Fibroblast of the aortic adventitia (primary cell): ENCODE measurements around the gene OAT. TPM values are rescaled to one million over a fixed set of nuclear protein-coding genes. Genes with fewer than 3 reads are reported as not detected.

Experiments
- DNase-seq: peaks from one replicate; pipeline ENCODE4 v3.0.0-alpha.2; 2010; ENCODE audit warnings: low read depth
- H3K4me3 ChIP-seq: 2 replicates; pipeline ENCODE4 v1.5.1; 2011; ENCODE audit warnings: low read depth, mild to moderate bottlenecking, control low read depth, low read length, moderate library complexity
- total RNA-seq: library from RNA; depleted of rRNA; stranded (reverse); fragments of >200 nt; gene quantifications from 2 replicates; pipeline ENCODE4 v1.2.3, GENCODE V29; 2012; ENCODE audit warnings: low replicate concordance
- TF ChIP-seq, protein P1 (sequence below): IDR thresholded peaks from 2 replicates; pipeline ENCODE4 v1.5.1; 2011; ENCODE audit warnings: mild to moderate bottlenecking, low read length, control low read depth, inconsistent platforms; ENCODE audit not compliant: insufficient read depth

Gene OAT
- total RNA-seq, 1 donor, result 154 TPM

DNA sequence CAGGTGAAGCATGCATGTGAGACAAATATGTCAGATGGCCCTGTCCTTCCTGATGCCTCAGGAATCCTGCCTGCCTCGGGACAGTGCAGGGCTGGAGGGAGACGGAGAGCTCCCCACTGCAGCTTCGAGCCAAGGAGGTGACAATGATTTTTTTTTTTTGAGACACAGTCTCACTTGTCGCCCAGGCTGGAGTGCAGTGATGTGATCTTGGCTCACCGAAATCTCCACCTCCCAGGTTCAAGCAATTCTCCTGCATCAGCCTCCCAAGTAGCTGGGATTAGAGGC, 68.8 kb downstream of the OAT start:
- no peak for DNase-seq
- H3K4me3 ChIP-seq, result no peak overlapping the region
- TF ChIP-seq, protein P1, sequence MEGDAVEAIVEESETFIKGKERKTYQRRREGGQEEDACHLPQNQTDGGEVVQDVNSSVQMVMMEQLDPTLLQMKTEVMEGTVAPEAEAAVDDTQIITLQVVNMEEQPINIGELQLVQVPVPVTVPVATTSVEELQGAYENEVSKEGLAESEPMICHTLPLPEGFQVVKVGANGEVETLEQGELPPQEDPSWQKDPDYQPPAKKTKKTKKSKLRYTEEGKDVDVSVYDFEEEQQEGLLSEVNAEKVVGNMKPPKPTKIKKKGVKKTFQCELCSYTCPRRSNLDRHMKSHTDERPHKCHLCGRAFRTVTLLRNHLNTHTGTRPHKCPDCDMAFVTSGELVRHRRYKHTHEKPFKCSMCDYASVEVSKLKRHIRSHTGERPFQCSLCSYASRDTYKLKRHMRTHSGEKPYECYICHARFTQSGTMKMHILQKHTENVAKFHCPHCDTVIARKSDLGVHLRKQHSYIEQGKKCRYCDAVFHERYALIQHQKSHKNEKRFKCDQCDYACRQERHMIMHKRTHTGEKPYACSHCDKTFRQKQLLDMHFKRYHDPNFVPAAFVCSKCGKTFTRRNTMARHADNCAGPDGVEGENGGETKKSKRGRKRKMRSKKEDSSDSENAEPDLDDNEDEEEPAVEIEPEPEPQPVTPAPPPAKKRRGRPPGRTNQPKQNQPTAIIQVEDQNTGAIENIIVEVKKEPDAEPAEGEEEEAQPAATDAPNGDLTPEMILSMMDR, result no peak

GRCh38 chr10:124349231-124349995, 69.3 kb downstream of the OAT start:
- TF ChIP-seq, protein P1, result no peak
- H3K4me3 ChIP-seq, result no peak overlapping the region
- DNase-seq, result no peak

DNA sequence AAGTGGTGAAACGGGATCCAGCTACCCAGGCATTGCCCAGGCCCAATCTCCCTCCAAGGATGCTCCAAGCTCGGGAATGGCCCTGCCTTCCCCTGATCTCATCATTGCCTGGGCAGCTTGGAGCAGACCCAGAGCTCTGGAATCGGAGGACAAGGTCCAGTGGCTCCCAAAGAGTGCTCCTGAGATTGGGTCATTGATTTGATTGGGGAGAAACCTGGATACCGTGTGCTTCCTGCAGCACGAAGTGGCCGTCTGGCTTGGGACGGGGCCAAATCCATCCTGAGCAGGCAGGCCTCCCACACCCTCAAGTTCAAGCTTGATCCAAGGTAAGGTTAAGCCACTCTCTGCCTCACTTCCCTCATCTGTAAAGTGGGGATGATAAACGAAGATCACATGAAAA, 69.9 kb downstream of the OAT start:
- TF ChIP-seq, protein P1, result no peak
- H3K4me3 ChIP-seq, result no peak overlapping the region
- DNase-seq, result no peak

DNA sequence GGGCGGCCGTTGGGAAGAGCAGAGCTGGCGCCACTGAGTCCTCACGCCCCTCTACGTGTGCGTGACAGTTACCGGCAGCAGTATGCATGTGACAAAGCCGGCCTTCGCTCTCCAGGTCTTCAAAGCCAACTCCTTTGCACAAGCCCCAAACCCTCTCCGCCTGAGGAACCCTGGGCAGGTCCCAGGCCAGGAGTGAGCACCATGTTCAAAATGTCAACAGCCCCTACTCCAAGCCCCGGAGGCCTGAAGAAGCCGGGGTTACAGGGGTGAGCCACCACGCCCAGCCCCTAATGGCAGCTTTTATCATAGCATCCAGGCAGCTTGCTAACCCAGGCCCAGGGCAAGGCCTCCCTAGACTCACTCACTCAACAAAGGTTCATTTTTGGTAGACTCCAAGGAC, 70.8 kb downstream of the OAT start:
- H3K4me3 ChIP-seq, result no peak overlapping the region
- DNase-seq, result no peak
- TF ChIP-seq, protein P1, result no peak

Other genes with a start within 250 kb of the OAT start
- gene NKX1-2, start 31.1 kb upstream of the OAT start, total RNA-seq, result not detected in 2 replicates
- 4.9 and 12.5 TPM in 2 replicates for gene LHPP, start 42.9 kb upstream of the OAT start, total RNA-seq